OCI-LY3 (cell line): ENCODE measurements around the gene CDH4.

ENCODE experiments used
- H2AFZ ChIP-seq: fragments of 200-600, 300-600 bp; shearing (Covaris generic); 2 replicates; pipeline ENCODE4 v1.6.0; 2014; ENCODE audit warnings: antibody characterized with exemption, low read depth, low read length
- H3K27ac ChIP-seq: fragments of 200-600, 300-600 bp; sonication (generic); 2 replicates; pipeline ENCODE4 v1.5.1; 2014; ENCODE audit warnings: mild to moderate bottlenecking, low read length, moderate library complexity, mixed read lengths
- H3K27me3 ChIP-seq: fragments of 200-600, 300-600 bp; sonication (generic); 2 replicates; pipeline ENCODE4 v1.6.1; 2014; ENCODE audit warnings: low read depth, low read length, mixed read lengths
- H3K36me3 ChIP-seq: fragments of 200-600, 300-600 bp; sonication (generic); replicated peaks from 2 replicates; pipeline ENCODE3; 2014; ENCODE audit warnings: low read depth, low read length, mixed read lengths
- H3K4me1 ChIP-seq: fragments of 300-600, 200-600 bp; sonication (generic); 2 replicates; pipeline ENCODE4 v1.6.1; 2014; ENCODE audit warnings: low read length, mixed read lengths
- H3K4me2 ChIP-seq: fragments of 200-600, 300-600 bp; sonication (generic); 2 replicates; pipeline ENCODE4 v1.6.1; 2014; ENCODE audit warnings: low read length, mixed read lengths
- H3K4me3 ChIP-seq: fragments of 300-600, 200-600 bp; sonication (generic); 2 replicates; pipeline ENCODE4 v1.5.1; 2014; ENCODE audit warnings: antibody characterized with exemption, mild to moderate bottlenecking, low read length, moderate library complexity
- H3K79me2 ChIP-seq: fragments of 300-600, 200-600 bp; shearing (Covaris generic); 2 replicates; pipeline ENCODE4 v1.6.1; 2014; ENCODE audit warnings: mild to moderate bottlenecking, low read length, mixed read lengths
- H3K9ac ChIP-seq: fragments of 300-600, 200-600 bp; shearing (Covaris generic); 2 replicates; pipeline ENCODE4 v1.6.0; 2014; ENCODE audit warnings: mild to moderate bottlenecking, low read length, moderate library complexity
- H3K9me3 ChIP-seq: fragments of 200-600, 300-600 bp; shearing (Covaris generic); 2 replicates; pipeline ENCODE4 v1.6.1; 2014; ENCODE audit warnings: low read length, mixed read lengths; ENCODE audit not compliant: insufficient read depth
- H4K20me1 ChIP-seq: fragments of 200-600, 300-600 bp; sonication (generic); 2 replicates; pipeline ENCODE4 v1.6.1; 2016; ENCODE audit warnings: low read length, mixed read lengths; ENCODE audit not compliant: insufficient read depth
- EZH2phosphoT487 ChIP-seq: fragments of 200-600 bp; shearing (Covaris generic); IDR thresholded peaks from 2 replicates; pipeline ENCODE4 v1.6.1; 2018; ENCODE audit warnings: antibody characterized with exemption, mixed run types, low read depth
- TF ChIP-seq, protein P1 (sequence below): fragments of 200-600, 300-600 bp; sonication (generic); IDR thresholded peaks from 2 replicates; pipeline ENCODE4 v1.5.1; 2014; ENCODE audit warnings: antibody characterized with exemption, low read length, low read depth

Gene CDH4

DNA sequence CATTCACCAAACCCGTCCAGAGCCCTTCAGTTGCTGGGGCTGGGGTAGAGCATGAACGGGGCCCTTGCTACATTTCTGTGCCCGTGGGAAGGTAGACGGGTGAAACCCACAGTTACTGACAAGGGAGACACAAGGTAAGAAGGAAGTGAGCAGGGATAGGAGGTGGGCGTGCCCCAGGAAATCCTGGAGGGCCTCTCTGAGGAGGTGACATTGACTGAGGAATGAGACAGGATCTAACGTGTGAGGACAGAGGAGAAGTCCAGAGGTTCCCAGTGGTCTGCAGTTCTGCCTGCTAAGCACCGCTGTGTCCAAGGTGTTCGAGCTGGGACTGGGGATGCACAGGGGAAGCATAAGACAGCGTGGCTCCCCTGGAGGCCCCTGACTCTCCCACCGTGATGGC lies 378.8 kb downstream of the CDH4 start:
- Histone ChIP-seq H3K27me3 (no peaks in the 10 kb centered on the region; the same call in 1 of the 2 replicates), H2AFZ (no peak overlapping the region), H3K9me3 (no peaks in the 10 kb centered on the region), H3K9ac (no peak overlapping the region), H3K4me2 (no peak overlapping the region), H3K36me3 (no peaks in the 10 kb centered on the region), H4K20me1 (no peaks in the 10 kb centered on the region), H3K4me1 (no peaks in the 10 kb centered on the region), H3K4me3 (no peak overlapping the region), H3K79me2 (no peaks in the 10 kb centered on the region), H3K27ac (no peak overlapping the region)
- TF ChIP-seq EZH2phosphoT487, result no peak
- TF ChIP-seq, protein P1, sequence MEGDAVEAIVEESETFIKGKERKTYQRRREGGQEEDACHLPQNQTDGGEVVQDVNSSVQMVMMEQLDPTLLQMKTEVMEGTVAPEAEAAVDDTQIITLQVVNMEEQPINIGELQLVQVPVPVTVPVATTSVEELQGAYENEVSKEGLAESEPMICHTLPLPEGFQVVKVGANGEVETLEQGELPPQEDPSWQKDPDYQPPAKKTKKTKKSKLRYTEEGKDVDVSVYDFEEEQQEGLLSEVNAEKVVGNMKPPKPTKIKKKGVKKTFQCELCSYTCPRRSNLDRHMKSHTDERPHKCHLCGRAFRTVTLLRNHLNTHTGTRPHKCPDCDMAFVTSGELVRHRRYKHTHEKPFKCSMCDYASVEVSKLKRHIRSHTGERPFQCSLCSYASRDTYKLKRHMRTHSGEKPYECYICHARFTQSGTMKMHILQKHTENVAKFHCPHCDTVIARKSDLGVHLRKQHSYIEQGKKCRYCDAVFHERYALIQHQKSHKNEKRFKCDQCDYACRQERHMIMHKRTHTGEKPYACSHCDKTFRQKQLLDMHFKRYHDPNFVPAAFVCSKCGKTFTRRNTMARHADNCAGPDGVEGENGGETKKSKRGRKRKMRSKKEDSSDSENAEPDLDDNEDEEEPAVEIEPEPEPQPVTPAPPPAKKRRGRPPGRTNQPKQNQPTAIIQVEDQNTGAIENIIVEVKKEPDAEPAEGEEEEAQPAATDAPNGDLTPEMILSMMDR, result no peak

DNA sequence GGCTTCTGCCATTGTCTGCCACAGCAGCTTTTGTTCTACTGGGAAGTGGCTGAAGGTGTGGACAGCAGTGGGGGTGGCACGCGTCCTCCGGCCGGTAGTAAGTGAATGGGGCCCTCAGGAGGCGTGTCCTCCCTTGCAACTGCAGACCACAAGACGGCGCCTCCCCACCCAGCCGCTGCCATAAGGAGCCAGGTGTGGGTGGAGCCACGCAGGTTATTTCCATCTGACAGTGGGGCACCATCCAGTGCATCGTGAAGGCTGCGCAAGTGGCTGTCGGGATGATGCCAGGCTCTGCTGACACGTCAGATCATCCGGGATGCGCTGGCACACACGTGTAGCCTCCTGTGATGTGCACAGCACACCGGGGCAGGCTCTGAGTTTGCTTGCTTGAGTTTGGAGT lies 379.7 kb downstream of the CDH4 start:
- Histone ChIP-seq H3K36me3 (no peaks in the 10 kb centered on the region), H3K9ac (no peak overlapping the region), H3K79me2 (no peaks in the 10 kb centered on the region), H2AFZ (no peak overlapping the region), H4K20me1 (no peaks in the 10 kb centered on the region), H3K27ac (no peak overlapping the region), H3K9me3 (no peaks in the 10 kb centered on the region), H3K27me3 (no peaks in the 10 kb centered on the region), H3K4me2 (no peak overlapping the region), H3K4me3 (no peak overlapping the region), H3K4me1 (no peaks in the 10 kb centered on the region)
- no peak for TF ChIP-seq EZH2phosphoT487
- TF ChIP-seq, protein P1, result no peak

DNA sequence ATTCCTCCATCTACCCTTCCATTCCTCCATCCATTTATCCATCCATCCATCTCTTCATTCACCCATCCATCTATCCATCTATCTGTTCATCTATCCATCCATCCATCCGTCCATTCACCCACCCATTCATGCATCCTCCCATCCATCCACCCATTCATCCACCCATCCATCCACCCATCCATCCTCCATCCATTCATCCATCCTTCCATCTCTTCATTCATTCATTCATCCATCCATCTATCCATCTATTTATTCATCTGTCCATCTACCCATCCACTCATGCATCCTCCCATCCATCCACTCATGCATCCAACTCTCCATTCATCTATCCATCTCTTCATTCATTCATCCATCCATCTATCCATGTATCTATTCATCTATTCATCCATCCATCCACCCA lies 380.9 kb downstream of the CDH4 start:
- no peaks in the 10 kb centered on the region for H4K20me1 ChIP-seq
- H2AFZ ChIP-seq, result no peak overlapping the region
- TF ChIP-seq, protein P1, result no peak
- no peak for TF ChIP-seq EZH2phosphoT487
- H3K79me2 ChIP-seq, result no peaks in the 10 kb centered on the region
- no peaks in the 10 kb centered on the region for H3K27me3 ChIP-seq
- no peaks in the 10 kb centered on the region for H3K36me3 ChIP-seq
- H3K4me1 ChIP-seq, result no peaks in the 10 kb centered on the region
- H3K4me2 ChIP-seq, result no peak overlapping the region
- no peaks in the 10 kb centered on the region for H3K9me3 ChIP-seq
- no peak overlapping the region for H3K27ac ChIP-seq
- no peak overlapping the region for H3K9ac ChIP-seq
- H3K4me3 ChIP-seq, result no peak overlapping the region

DNA sequence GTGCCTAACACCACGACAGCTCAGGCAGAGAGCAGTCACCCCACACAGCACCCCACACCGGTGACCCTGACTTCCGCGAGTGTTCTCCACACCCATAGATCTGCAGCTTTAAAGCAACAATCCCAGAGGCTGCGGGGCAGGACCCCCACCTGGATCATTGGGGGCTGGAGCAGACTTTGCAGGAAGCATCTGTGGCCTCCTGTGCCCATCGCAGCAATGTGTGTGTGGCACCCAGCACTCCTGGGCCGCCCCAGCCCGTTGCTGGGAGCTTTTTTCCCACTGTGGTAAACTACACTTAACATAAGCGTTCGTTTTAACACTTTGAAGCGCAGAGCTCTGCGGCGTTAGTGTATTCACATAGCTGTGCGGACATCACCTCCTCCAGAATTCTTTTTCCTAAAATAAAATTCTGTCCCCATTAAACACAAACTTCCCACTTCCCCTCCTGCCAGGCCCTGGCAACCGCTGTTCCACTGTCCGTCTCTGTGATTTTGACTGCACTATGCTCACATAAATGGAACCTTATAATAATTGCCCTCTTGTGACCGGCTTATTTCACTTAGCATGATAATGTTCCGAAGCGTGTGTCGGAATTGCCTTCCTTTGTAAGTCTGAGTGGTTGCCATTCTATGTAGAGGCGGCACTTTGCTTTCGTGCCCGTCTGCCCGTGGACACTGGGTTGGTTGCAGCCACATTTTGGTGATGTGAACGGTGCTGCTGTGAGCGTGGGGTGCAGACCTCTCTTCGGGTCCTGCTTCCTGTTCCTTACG lies 382.5 kb downstream of the CDH4 start:
- no peaks in the 10 kb centered on the region for H3K4me1 ChIP-seq
- no peaks in the 10 kb centered on the region for H4K20me1 ChIP-seq
- no peak overlapping the region for H3K4me2 ChIP-seq
- no peaks in the 10 kb centered on the region for H3K79me2 ChIP-seq
- H3K36me3 ChIP-seq, result no peaks in the 10 kb centered on the region
- no peak overlapping the region for H2AFZ ChIP-seq
- no peak overlapping the region for H3K9ac ChIP-seq
- TF ChIP-seq EZH2phosphoT487, result no peak
- H3K9me3 ChIP-seq, result no peaks in the 10 kb centered on the region
- H3K27ac ChIP-seq, result no peak overlapping the region
- H3K27me3 ChIP-seq, result no peaks in the 10 kb centered on the region
- no peak overlapping the region for H3K4me3 ChIP-seq
